SH-SY5Y (cell line): ENCODE results near the gene LAMC1.

Experiments
- GATA2 ChIP-seq: IDR thresholded peaks from 2 replicates; pipeline ENCODE4 v1.6.1; 2011; ENCODE audit warnings: mild to moderate bottlenecking, low read depth, low read length
- GATA3 ChIP-seq: IDR thresholded peaks from 2 replicates; pipeline ENCODE4 v1.6.1; 2011; ENCODE audit warnings: low read depth, mild to moderate bottlenecking, low read length, moderate library complexity

DNA sequence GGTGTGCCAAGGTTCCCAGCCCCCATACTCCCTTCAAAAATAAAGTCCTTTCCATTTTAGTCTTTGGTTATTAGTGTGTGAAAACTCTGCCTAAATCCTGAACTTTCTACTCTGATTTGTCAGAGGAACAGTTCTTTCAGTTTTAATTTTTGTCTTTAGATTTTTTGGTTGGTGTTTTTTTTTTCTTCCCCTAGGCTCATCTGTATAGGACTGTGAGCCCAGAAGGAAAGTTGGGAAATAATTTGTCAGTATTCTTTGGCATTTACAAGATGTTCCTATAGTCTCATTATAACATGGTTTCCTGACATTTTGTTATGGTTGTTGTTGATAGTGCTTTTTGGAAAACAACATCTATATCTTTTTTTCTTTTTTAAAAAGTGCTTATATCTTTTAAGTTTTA lies 38.0 kb downstream of the LAMC1 start:
- TF ChIP-seq GATA2 (no peak), GATA3 (no peak)
